Measurements from ENCODE around the gene KRTAP10-8.

KRTAP10-8 gene

DNA sequence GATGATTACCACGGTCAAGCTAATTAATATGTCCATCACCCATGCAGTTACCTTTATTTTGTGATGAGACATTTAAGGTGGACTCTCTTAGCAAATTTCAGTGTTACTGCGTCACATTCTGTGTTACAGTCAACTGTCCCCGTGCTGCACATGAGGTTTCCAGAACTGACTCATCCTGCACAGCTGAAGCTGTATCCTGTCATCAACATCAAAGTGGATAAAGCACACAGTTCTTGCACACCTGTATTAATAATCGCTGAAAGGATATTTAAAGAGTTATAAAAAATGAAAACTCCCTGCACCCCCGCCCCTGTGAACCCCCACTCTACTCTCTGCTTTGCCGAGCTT is 28.1 kb upstream of the KRTAP10-8 start:
- Histone ChIP-seq H3F3A (ENCODE audit: insufficient read depth, low read length) (no peaks in the 10 kb centered on the region), H3K4me1 (ENCODE audit: low read length) (no peaks in the 10 kb centered on the region), H3K9me3 (replicated peaks; ENCODE audit: insufficient read depth, low read length) (no peaks in the 10 kb centered on the region), H3K27ac (ENCODE audit: low read length) (no peak overlapping the region), H3K9ac (ENCODE audit: low read length) (no peak overlapping the region), H3K79me2 (ENCODE audit: low read length) (no peaks in the 10 kb centered on the region), H2AFZ (ENCODE audit: low read length) (no peak overlapping the region), H3K36me3 (replicated peaks; ENCODE audit: insufficient read depth, low read length) (no peaks in the 10 kb centered on the region), H3K4me3 (ENCODE audit: low read length) (no peak overlapping the region), H3K27me3 (replicated peaks; ENCODE audit: insufficient read depth, low read length) (peaks cover 98% of the 10 kb centered on the region), H3K4me2 (ENCODE audit: low read depth, low read length) (no peak overlapping the region), H4K20me1 (ENCODE audit: insufficient read depth, low read length) (no peaks in the 10 kb centered on the region), H3K9me2 (replicated peaks; ENCODE audit: insufficient read depth, low read length) (no peaks in the 10 kb centered on the region)
- TF ChIP-seq, protein P1, sequence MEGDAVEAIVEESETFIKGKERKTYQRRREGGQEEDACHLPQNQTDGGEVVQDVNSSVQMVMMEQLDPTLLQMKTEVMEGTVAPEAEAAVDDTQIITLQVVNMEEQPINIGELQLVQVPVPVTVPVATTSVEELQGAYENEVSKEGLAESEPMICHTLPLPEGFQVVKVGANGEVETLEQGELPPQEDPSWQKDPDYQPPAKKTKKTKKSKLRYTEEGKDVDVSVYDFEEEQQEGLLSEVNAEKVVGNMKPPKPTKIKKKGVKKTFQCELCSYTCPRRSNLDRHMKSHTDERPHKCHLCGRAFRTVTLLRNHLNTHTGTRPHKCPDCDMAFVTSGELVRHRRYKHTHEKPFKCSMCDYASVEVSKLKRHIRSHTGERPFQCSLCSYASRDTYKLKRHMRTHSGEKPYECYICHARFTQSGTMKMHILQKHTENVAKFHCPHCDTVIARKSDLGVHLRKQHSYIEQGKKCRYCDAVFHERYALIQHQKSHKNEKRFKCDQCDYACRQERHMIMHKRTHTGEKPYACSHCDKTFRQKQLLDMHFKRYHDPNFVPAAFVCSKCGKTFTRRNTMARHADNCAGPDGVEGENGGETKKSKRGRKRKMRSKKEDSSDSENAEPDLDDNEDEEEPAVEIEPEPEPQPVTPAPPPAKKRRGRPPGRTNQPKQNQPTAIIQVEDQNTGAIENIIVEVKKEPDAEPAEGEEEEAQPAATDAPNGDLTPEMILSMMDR (IDR thresholded peaks at IDR 0.05; ENCODE audit: low read length), result no peak
- TF ChIP-seq EZH2phosphoT487 (IDR thresholded peaks at IDR 0.05; ENCODE audit: low read length), result no peak
- no peak for TF ChIP-seq EZH2 (optimal IDR thresholded peaks at IDR 0.05; ENCODE audit: low read depth, low read length)
- DNase-seq, result no peak

DNA sequence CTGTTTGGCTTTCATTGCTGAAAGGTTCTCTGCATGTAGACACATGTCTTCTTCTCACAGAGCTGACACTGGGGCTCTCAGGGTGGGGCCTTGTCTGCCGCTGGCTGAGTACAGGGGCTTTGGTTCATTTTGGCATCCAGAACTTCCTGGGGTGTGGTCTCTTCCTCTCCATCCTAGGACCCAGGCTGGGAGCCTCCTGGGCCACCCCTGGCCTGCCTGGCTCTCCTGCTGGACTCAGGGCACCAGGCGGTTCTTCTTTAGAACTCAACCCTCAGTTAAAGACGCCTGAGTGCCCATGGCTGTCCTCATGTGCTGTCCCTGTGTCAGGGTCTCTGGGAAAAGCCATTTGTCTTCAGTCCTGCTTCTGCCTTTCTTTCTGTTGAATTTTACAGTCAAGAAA is 26.0 kb upstream of the KRTAP10-8 start:
- Histone ChIP-seq H3K9me2 (replicated peaks; ENCODE audit: insufficient read depth, low read length) (no peaks in the 10 kb centered on the region), H3K27me3 (replicated peaks; ENCODE audit: insufficient read depth, low read length) (peaks cover 95% of the 10 kb centered on the region), H3K36me3 (replicated peaks; ENCODE audit: insufficient read depth, low read length) (no peaks in the 10 kb centered on the region), H3K27ac (ENCODE audit: low read length) (no peak overlapping the region), H3K9me3 (replicated peaks; ENCODE audit: insufficient read depth, low read length) (no peaks in the 10 kb centered on the region), H3F3A (ENCODE audit: insufficient read depth, low read length) (no peaks in the 10 kb centered on the region), H3K9ac (ENCODE audit: low read length) (no peak overlapping the region), H3K4me3 (ENCODE audit: low read length) (no peak overlapping the region), H2AFZ (ENCODE audit: low read length) (no peak overlapping the region), H3K4me2 (ENCODE audit: low read depth, low read length) (no peak overlapping the region), H4K20me1 (ENCODE audit: insufficient read depth, low read length) (no peaks in the 10 kb centered on the region), H3K79me2 (ENCODE audit: low read length) (no peaks in the 10 kb centered on the region), H3K4me1 (ENCODE audit: low read length) (no peaks in the 10 kb centered on the region)
- DNase-seq, result no peak
- TF ChIP-seq EZH2phosphoT487 (IDR thresholded peaks at IDR 0.05; ENCODE audit: low read length) (no peak), EZH2 (optimal IDR thresholded peaks at IDR 0.05; ENCODE audit: low read depth, low read length) (no peak)
- TF ChIP-seq, protein P1 (IDR thresholded peaks at IDR 0.05; ENCODE audit: low read length), result no peak

DNA sequence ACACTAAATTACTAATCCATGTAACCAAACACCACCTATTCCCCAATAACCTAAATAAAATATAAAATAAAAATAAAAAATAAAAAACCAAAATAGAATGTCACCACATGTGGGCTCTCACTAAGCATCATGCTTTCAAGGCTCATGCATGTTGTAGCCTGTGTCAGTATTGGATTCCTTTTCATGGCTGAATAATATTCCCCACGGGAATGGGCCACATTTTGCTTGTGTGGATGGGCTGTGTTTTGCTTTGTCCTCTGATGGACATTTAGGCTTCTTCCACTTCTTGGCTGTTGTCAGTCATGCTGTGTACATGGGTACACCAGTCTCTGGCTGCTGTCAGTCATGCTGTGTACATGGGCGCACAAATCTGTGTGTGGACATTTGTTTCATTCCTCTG is 22.8 kb upstream of the KRTAP10-8 start:
- Histone ChIP-seq H4K20me1 (ENCODE audit: insufficient read depth, low read length) (no peaks in the 10 kb centered on the region), H3K9me3 (replicated peaks; ENCODE audit: insufficient read depth, low read length) (no peaks in the 10 kb centered on the region), H3F3A (ENCODE audit: insufficient read depth, low read length) (no peaks in the 10 kb centered on the region), H2AFZ (ENCODE audit: low read length) (no peak overlapping the region), H3K27me3 (replicated peaks; ENCODE audit: insufficient read depth, low read length) (peaks cover 88% of the 10 kb centered on the region), H3K27ac (ENCODE audit: low read length) (no peak overlapping the region), H3K9ac (ENCODE audit: low read length) (no peak overlapping the region), H3K9me2 (replicated peaks; ENCODE audit: insufficient read depth, low read length) (no peaks in the 10 kb centered on the region), H3K4me2 (ENCODE audit: low read depth, low read length) (no peak overlapping the region), H3K4me3 (ENCODE audit: low read length) (no peak overlapping the region), H3K4me1 (ENCODE audit: low read length) (no peaks in the 10 kb centered on the region), H3K79me2 (ENCODE audit: low read length) (no peaks in the 10 kb centered on the region), H3K36me3 (replicated peaks; ENCODE audit: insufficient read depth, low read length) (no peaks in the 10 kb centered on the region)
- DNase-seq, result no peak
- TF ChIP-seq EZH2phosphoT487 (IDR thresholded peaks at IDR 0.05; ENCODE audit: low read length), result no peak
- TF ChIP-seq, protein P1 (IDR thresholded peaks at IDR 0.05; ENCODE audit: low read length), result no peak
- TF ChIP-seq EZH2 (optimal IDR thresholded peaks at IDR 0.05; ENCODE audit: low read depth, low read length), result no peak

Measured in MM.1S (cell line).